Calu3 (cell line): ENCODE measurements around the gene FCN2. TPM values are rescaled to one million over a fixed set of nuclear protein-coding genes. Genes with fewer than 3 reads are reported as not detected.

ENCODE experiments used
- BruUV-seq: library from RNA; stranded (reverse); fragments of 400-500 nt; replicated peaks from 2 replicates; lab custom pipeline; 2021; lab: Mats Ljungman, UMichigan
- CTCF ChIA-PET: fragments of 300-600 bp; sonication (Branson Sonifier 250); formaldehyde crosslinking; loops from one replicate; lab custom pipeline; 2022; ENCODE audit warnings: antibody characterized with exemption; lab: Charles Lee
- DNase-seq: peaks from one replicate; pipeline ENCODE4 v3.0.0; 2022
- H3K27ac Mint-ChIP-seq: one replicate; pipeline ENCODE4 v1.8.0; 2022; ENCODE audit warnings: mixed read lengths; ENCODE audit not compliant: unreplicated experiment
- H3K27me3 Mint-ChIP-seq: one replicate; pipeline ENCODE4 v1.8.0; 2022; ENCODE audit warnings: mixed read lengths; ENCODE audit not compliant: unreplicated experiment
- H3K36me3 Mint-ChIP-seq: one replicate; pipeline ENCODE4 v1.8.0; 2022; ENCODE audit warnings: mild to moderate bottlenecking, moderate library complexity, mixed read lengths; ENCODE audit not compliant: insufficient read depth, unreplicated experiment
- H3K4me1 Mint-ChIP-seq: one replicate; pipeline ENCODE4 v1.8.0; 2022; ENCODE audit warnings: mild to moderate bottlenecking, low read depth, mixed read lengths; ENCODE audit not compliant: unreplicated experiment
- H3K4me3 Mint-ChIP-seq: one replicate; pipeline ENCODE4 v1.8.0; 2022; ENCODE audit warnings: mild to moderate bottlenecking, low read depth, moderate library complexity, mixed read lengths; ENCODE audit not compliant: unreplicated experiment
- H3K9me3 Mint-ChIP-seq: one replicate; pipeline ENCODE4 v1.8.0; 2022; ENCODE audit warnings: low read depth, mixed read lengths; ENCODE audit not compliant: unreplicated experiment
- CTCF ChIP-seq: fragments of 200-600 bp; IDR thresholded peaks from one replicate; pipeline ENCODE4 v1.8.0; 2022; ENCODE audit warnings: antibody characterized with exemption; ENCODE audit not compliant: unreplicated experiment
- intact Hi-C: fragments of 100-400 bp; cut with micrococcal nuclease; formaldehyde crosslinking; loops from one replicate; pipeline ENCODE4 v1.10.0; 2022; ENCODE audit not compliant: unreplicated experiment
- total RNA-seq: library from RNA; stranded (reverse); gene quantifications from 2 replicates; pipeline ENCODE4 v1.2.3, GENCODE V29; 2022

The FCN2 gene
- total RNA-seq, 1 experiment from 2014 or later: not detected

- CTCF ChIA-PET: no interaction called here
- DNase-seq: no peak
- TF ChIP-seq CTCF: no peak
- Mint-ChIP-seq H3K9me3 (no peaks in the 10 kb centered on the region), H3K4me3 (no peak overlapping the region), H3K4me1 (no peaks in the 10 kb centered on the region), H3K27ac (no peak overlapping the region), H3K27me3 (no peaks in the 10 kb centered on the region), H3K36me3 (no peaks in the 10 kb centered on the region)
- intact Hi-C loops: no loop called here
- BruUV-seq: no TSS peak
Observed at GRCh38 chr9:134834217-134834956, 46.2 kb upstream of the FCN2 start.

GRCh38 chr9:134834957-134835419, 45.6 kb upstream of the FCN2 start:
- intact Hi-C loops: no loop called here
- BruUV-seq: no TSS peak
- Mint-ChIP-seq H3K9me3 (no peaks in the 10 kb centered on the region), H3K36me3 (no peaks in the 10 kb centered on the region), H3K27ac (no peak overlapping the region), H3K4me1 (no peaks in the 10 kb centered on the region), H3K27me3 (no peaks in the 10 kb centered on the region), H3K4me3 (no peak overlapping the region)
- no peak for DNase-seq
- CTCF ChIA-PET: no interaction called here
- TF ChIP-seq CTCF: no peak

GRCh38 chr9:134835448-134835847, 45.2 kb upstream of the FCN2 start:
- H3K36me3 Mint-ChIP-seq: no peaks in the 10 kb centered on the region
- H3K9me3 Mint-ChIP-seq: no peaks in the 10 kb centered on the region
- CTCF ChIA-PET: no interaction called here
- no peak overlapping the region for H3K4me3 Mint-ChIP-seq
- H3K4me1 Mint-ChIP-seq: no peaks in the 10 kb centered on the region
- TF ChIP-seq CTCF: no peak
- BruUV-seq: no TSS peak
- no peak for DNase-seq
- no peak overlapping the region for H3K27ac Mint-ChIP-seq
- no peaks in the 10 kb centered on the region for H3K27me3 Mint-ChIP-seq
- intact Hi-C loops: no loop called here

GRCh38 chr9:134835987-134836386, 44.6 kb upstream of the FCN2 start:
- H3K4me3 Mint-ChIP-seq: no peak overlapping the region
- CTCF ChIA-PET: no interaction called here
- no peak for DNase-seq
- no TSS peak for BruUV-seq
- no peak for TF ChIP-seq CTCF
- no peaks in the 10 kb centered on the region for H3K36me3 Mint-ChIP-seq
- no peaks in the 10 kb centered on the region for H3K4me1 Mint-ChIP-seq
- no peak overlapping the region for H3K27ac Mint-ChIP-seq
- no peaks in the 10 kb centered on the region for H3K27me3 Mint-ChIP-seq
- H3K9me3 Mint-ChIP-seq: no peaks in the 10 kb centered on the region
- intact Hi-C loops: no loop called here
